ENCODE measurements around the gene SNED1.

Gene SNED1

DNA sequence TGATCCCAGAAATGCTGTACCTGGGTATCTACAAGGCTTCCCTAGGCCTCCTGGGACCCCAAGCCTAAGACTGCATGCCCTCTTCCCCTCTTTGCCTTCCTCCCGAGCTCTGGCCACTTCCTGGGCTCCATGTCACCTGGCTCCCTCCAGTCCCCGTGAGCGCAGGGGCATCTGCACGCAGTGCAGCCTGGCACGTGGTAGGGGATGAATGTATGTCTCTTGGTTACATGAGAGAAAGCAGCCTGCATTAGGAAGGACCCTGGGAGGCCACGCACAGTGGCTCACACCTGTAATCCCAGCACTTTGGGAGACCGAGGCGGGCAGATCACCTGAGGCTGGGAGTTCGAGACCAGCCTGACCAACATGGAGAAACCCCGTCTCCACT is 135.0 kb downstream of the SNED1 start:
- DNase-seq, result no peak

DNA sequence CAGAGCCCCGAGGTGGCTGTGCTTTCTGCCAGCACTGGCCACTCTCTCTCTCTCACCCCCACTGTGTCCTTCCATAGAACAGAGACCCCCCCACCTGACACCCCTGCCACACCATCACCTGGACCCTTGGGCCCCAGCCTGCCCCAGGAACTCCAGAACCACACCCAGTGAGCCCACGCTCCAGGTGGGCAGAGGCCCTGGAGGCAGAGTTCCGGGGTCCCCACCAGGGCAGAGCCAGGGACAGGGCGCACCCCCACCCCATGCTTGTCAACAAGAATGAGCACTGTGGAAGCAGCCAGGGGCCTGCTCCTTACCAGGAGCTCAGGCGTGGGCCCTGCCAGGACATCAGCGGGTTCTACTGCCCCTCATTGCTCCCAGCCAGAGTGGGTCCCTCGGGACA is 136.3 kb downstream of the SNED1 start:
- no peak for DNase-seq

DNA sequence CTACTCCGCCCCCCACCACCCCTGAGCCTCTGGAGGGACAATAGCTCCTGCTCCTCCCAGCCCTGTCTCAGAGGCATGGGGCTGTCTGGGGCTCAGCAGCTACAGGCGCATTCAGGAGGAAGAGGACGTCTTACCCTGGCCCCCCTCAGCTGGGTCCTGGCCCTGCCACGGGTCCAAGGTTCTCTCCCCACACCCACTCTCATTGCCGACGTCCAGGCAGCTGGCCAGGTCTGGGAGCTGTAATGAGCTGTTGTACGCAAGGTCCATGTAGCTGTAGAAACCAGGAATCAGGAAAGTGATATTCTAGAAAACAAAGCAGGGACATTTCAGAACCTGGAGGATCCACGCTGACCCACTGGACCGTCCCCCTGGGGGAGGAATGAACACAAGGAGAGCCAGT is 137.3 kb downstream of the SNED1 start:
- DNase-seq, result no peak

- no peak for DNase-seq
Observed at GRCh38 chr2:241136191-241136590, 137.8 kb downstream of the SNED1 start.

GRCh38 chr2:241136661-241137260 is 138.3 kb downstream of the SNED1 start:
- no peak for DNase-seq

GRCh38 chr2:241137276-241138190 is 139.1 kb downstream of the SNED1 start:
- DNase-seq, result no peak

DNA sequence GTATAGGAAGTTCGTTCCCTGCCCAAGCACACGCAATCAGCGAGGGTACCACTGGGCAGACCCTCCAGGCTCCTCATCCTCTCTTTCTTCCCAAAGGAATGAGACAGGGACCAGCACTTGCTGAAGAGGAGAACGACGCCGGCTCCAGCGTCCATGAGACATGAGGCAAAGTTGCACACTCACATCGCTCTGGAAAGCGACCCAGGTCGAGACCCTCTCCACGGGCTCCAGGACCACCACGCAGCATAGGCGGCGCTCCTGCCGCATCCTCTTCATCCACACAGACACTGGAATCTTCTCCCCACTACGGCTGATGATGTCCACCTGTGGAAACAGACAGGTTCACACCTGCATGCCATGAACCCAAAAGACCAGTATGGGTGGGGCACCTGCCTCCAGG is 140.1 kb downstream of the SNED1 start:
- DNase-seq, result no peak

DNA sequence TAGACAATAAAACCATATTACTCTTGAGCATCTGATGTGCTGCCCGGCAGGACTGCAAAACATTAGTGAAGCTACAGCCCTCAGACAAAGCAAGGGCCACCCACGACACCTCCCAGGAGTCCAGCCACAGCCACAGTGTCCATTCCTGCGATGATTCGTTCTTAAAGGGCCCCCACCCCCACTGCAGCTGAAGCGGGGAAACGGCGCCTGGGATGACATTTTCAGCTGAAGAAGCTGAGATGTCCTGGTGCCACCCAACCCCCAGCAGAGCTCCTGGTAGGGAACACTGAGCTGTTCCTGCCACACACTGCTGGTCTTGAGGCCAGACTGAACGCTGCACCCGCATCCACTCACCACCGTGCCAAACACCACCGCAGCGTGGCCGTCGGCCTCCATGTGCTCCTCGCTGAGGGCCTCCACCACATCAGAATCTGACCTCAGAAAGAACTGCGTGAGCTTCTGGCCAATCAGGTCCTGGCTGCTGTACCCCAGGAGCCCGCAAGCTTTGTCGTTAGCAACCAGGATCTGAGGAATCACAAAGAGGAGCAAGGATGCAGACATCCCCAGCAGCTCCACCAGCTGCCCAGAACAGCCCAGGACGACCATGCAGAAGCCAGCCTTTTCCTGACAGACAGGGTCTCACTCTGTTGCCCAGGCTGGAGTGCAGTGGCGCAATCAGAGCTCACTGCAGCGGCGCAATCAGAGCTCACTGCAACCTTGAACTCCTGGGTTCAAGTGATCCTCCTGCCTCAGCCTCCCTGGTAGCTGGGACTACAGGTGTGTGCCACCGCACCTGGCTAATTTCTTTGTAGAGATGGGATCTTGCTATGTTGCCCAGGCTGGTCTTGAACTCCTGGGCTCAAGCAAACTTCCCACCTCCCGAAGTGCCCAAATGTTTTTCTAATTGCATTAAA is 141.4 kb downstream of the SNED1 start:
- DNase-seq, result no peak

DNA sequence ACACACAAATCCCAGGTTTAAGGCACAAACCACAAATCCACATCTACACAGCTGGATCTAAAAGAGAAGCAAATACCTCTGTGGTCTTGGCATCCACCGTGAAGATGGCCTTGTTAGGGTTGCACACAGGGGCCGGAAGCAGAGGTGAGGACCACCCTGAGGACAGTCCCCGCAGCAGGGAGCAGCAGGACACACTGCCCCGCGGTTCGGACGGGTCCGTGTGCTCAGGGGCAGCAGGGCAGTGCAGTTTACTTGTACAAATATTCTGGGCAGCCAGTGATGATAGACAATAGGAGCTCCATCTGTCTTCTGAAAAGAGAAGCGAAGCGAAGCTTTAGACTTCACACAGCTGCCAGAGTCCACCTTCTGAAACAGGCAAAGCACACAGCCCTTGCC is 142.0 kb downstream of the SNED1 start:
- no peak for DNase-seq

GRCh38 chr2:241141214-241141770 is 142.9 kb downstream of the SNED1 start:
- no peak for DNase-seq

GRCh38 chr2:241142063-241142462 is 143.6 kb downstream of the SNED1 start:
- no peak for DNase-seq

GRCh38 chr2:241142593-241142992 is 144.2 kb downstream of the SNED1 start:
- DNase-seq, result no peak

Measured in activated CD8-positive, alpha-beta memory T cell treated with anti-CD3 and anti-CD28 coated beads, Interleukin-2, amount 50 U/mL, for 48 hours (primary cell).